NCI-H1694 (cell line): Measurements from ENCODE around the gene RYR1.
"Not testable (repeated sequence)": the region's sequence is repeated elsewhere in the genome, so short reads cannot be mapped to it uniquely, and the experiment has no call there.

Experiments
- DNase-seq: peaks from one replicate; lab custom pipeline; 2025; lab: John Stamatoyannopoulos, UW

RYR1 gene

DNA sequence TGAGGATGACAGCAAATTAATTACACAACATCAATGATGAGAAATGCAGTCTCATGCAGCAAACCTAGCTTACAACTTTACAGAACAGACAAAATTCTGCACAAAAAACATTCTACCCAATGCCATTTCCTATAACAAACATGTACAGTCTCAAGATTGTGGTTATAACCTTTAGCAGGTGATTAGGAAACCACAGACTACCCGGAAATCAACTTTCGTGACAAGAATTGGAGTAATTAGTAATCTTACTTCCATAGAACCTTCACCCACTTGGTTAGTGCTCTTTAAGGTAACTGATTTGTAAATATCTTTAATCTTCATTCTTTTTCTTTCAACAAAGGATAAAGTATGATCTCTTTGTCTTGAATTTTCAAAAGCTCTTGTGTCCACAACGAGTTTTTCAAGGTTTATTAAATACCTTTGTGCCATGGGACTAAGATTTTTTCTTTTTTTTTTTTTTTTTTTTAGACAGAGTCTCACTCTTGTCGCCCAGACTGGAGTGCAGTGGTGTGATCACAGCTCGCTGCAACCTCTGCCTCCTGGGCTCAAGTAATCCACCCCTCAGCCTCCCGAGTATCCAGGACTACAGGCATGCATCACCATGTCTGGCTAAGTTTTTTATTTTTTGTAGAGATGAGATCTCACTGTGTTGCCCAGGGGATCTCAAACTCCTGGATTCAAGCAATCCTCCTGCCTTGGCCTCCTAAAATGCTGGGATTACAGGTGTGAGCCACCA lies 105.5 kb downstream of the RYR1 start:
- DNase-seq, result no peak

DNA sequence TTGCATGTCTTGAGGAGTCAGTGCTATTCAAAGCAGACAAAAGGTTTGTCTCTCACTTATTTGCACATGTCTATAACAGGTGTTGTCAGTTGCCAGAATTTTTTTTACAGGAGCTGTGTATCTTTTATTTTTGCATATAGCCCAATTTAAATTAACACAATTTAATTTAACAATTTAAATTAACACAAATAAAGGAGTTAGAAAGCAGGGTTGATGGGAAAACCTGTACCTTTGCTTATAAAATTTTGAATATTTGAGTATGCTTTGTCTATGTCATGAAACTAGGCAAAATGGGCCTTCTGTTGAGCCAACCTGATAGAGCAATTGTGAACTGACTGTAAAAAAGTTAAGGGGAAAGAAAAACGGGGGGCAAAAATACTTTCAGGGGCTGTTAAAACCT lies 106.3 kb downstream of the RYR1 start:
- no peak for DNase-seq

DNA sequence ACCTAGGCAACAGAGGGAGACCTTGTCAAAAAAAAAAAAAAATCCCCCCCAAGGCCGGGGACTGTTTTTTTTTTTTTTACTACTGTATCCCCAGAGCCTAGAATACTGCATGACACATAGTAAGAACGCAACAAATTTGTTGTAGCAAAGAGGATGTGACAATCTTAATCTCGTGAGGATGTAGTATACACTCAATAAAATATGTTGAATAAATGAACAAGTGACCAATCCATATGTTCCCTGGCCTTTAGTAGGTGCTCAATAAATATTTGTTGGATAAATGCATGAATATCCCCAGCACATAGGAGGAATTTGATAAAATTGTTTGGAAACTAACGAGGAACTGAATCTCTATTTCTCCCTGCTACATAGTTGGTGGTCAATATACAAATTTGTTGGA lies 108.5 kb downstream of the RYR1 start:
- DNase-seq, result no peak

DNA sequence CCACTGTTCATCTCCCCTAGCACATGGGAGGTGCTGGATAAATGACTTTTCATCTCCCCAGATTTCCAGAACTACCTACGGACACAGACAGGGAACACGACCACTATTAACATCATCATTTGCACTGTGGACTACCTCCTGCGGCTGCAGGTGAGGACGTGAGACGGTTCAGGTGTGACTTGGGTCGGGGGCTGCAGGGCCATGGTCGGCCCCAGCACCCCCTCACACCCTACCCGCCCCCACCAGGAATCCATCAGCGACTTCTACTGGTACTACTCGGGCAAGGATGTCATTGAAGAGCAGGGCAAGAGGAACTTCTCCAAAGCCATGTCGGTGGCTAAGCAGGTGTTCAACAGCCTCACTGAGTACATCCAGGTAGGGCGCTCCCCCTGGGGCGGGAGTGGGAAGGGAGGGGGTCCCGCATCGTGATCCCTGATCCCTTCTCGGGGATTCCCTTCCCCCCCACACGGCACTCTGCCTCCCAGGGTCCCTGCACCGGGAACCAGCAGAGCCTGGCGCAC lies 109.9 kb downstream of the RYR1 start:
- no peak for DNase-seq

DNA sequence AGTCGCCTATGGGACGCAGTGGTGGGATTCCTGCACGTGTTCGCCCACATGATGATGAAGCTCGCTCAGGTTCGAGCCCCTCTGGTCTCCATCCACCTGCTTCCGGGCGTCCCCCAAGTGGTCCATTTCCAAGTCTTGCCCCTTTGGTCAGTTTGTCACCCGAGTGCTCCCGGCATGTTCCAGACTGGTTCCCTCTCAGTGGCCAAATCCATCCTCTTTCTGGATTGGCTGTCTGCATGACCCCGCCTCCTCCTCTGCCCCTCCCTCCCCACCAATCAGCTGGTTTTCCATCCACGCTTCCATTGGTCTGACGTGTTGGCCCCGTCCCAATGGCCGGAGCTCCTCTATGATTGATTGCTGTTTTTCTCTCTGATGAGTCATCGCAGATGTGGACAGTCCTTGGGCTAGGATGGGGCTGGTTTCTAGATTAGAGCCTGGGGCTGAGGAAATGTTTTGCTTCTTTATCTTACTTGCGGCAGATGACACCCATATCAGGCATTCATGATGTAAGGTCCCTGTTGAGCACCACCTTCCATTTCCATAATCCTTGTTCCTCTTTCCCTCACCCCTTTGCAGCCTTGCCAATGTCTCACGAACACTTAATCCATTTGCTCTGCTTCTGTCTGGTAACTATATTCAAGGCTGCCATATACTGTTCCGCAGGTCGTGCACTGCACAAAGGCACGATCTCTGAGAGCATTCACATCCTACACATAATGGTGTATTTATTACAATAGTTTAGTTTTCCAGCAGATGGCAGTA lies 110.5 kb downstream of the RYR1 start:
- DNase-seq, result peak; percentile 85

DNA sequence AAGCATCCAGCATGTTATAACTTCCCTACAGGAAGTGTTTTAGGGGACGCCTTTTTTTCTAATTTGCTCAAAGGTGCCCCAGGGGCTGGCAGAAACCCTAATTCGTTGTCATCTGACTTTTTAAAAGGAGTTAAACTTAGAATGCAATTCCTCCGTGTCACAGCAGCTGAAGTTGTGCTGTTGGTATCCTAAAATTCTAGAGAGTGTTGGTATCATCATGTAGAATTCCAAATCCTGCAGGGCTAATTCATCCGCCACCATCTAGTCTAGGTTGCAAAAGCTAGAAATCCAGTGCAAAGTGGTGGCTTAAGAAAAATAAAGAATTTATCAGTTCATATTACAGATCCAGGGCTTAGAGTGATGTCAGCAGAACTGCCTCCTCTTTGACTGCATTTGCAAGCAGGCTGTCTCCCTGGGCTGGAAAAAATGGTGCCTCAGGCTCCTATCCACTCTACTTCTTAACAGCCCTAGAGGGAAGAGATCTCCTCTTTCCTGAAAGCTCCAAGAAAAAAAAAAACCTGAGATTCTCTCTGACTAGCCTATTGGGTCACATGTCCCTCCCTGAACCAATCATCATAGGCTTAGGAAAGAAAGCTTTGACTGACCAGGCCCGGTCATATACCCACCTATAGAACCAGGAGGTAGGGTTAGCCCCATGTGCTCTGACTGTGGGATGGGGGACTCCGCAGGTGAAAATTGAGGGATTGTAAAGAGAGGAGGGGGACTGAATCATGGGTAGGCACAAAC lies 111.3 kb downstream of the RYR1 start:
- DNase-seq, result no peak

DNA sequence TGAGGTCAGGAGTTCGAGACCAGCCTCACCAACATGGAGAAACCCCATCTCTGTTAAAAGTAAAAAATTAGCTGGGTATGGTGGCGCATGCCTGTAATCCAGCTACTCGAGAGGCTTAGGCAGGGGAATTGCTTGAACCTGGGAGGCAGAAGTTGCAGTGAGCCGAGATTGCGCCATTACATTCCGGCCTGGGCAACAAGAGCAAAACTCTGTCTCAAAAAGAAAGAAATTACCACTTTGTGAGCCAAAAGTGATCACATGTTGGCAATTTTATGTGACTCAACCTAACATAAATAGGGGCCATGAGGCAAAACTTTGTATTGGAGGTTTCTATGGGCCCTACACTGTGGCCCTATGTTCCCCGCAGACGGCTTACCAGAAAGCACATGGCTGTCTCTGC lies 112.1 kb downstream of the RYR1 start:
- no peak for DNase-seq

DNA sequence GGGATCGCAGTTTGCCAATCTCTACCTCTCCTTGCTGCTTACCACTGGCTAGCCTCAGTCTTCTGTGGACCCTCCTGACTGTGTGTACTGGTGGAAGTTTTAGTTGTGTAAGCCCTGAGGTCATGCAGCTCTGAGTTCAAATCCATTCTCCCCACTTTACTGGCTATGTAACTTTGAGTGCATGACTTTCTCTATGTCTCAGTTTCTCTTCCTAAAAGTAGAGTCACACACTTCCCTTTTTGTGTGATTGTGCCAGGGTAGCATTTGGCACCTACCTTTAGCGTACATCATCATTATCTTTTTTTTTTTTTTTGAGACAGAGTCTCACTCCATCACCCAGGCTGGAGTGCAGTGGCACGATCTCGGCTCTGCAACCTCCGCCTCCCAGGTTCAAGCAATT lies 113.9 kb downstream of the RYR1 start:
- DNase-seq, result no peak

DNA sequence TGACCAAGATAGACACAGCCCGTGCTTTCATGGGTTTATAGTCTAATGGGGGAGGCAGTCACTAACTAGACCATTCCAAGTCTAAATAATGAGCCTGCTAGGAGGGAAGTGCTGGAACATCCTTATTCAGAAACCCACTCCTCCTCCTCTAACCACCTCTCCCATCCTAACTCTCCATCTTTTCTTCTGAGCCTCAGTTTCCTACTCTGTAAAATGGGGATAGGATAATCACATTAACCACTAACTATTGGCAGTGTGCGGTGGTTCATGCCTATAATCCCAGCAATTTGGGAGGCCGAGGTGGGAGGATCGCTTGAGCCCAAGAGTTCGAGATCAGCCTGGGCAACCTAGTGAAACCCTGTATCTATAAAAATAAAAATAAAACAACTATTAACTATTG lies 115.6 kb downstream of the RYR1 start:
- DNase-seq, result no peak

DNA sequence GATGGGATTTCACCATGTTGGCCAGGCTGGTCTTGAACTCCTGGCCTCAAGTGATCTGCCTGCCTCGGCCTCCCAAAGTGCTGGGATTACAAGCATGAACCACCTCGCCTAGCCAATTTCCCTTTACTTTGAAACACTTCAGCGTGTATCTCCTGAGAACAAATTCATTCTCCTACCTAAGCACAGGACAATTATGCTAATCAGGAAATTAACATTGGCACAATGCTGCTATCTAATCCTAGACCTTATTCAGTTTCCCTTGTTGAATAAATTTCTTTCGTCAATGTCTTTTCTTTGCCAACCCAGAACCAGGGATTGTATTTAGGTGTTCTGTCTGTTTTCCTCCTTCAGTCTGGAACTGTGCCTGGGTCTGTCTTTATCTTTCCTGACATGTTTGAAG lies 116.5 kb downstream of the RYR1 start:
- no peak for DNase-seq

DNA sequence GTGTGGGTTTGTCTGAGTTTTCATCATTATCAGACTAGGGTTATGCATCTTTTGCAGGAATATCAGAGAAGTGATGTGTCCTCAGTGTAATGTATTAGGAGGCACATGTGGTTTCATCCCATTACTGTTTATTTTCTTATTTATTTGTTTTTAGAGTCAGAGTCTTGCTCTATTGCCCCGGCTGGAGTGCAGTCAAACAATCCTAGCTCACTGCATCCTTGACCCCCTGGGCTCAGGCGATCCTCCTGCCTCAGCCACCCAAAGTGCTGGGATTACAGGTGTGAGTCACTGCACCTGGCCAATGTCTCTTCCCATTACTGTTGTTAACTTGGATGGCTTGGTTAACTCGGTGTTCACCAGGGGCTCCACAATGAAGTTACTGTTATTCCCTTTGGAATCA lies 116.9 kb downstream of the RYR1 start:
- DNase-seq, result no peak

DNA sequence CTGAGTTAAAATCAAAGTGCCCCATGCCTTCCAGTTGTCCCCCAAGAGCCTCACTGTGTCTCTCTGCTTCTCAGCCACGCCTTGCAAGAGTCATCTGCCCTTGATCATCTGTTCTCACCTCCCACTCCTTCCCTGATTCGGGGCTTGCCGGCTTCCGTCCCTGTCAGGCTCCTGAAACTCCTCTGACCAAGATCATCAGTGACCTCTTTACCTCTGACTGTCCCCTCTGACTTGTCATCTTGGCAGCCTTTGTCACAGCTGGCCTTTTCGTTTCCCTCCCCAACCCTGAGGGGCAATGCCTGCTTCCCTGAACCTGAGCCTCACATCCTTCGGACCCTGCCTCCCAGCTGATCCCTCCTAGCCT lies 117.9 kb downstream of the RYR1 start:
- DNase-seq, result no peak

DNA sequence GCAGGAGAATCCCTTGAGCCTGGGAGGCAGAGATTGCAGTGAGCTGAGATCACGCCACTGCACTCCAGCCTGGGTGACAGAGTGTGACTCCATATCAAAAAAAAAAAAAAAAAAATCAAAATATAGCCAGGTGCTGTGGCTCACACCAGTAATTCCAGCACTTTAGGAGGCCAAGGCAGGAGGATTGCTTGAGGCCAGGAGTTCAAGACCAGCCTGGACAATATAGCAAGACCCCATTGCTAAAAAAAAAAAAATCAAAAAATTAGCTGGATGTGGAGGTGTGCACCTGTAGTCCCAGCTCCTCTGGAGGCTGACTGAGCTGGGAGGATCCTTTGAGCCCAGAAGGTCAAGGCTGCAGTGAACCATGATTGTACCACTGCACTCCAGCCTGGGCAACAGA lies 119.7 kb downstream of the RYR1 start:
- DNase-seq, result not testable (repeated sequence)

DNA sequence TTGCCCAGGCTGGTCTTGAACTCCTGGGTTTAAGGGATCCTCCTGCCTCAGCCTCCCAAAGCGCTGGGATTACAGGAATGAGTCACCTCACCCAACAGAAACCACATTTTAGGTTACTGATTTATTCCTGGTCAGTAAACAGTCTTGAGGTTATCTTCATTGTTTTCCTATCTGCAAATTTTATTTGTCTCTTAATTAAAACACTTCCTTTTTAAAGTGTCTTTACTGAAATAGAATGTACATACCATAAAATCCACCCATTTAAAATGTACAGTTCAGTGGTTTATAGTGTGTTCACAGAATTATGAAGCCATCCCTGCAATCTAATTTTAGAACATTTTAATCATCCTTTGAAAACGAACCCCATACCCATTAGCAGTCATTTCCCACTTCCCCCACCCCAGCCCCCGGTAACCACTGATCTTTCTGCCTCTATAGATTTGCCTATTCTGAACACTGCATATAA lies 121.2 kb downstream of the RYR1 start:
- DNase-seq, result no peak

DNA sequence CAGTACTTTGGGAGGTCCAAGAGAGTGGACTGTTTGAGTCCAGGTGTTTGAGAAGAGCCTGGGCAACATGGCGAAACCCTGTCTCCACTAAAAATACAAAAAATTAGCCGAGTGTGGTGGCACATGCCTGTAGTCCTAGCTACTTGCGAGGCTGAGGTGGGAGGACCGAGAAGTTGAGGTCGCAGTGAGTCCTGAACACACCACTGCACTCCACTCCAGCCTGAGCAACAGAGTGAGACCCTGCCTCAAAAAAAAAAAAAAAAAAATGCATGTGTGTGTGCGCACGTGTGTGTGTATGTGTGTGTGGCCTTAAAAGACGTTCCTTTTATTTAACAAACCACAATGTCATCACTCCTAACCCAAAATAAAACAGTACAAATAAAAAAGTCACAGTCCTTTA lies 121.7 kb downstream of the RYR1 start:
- DNase-seq, result no peak

DNA sequence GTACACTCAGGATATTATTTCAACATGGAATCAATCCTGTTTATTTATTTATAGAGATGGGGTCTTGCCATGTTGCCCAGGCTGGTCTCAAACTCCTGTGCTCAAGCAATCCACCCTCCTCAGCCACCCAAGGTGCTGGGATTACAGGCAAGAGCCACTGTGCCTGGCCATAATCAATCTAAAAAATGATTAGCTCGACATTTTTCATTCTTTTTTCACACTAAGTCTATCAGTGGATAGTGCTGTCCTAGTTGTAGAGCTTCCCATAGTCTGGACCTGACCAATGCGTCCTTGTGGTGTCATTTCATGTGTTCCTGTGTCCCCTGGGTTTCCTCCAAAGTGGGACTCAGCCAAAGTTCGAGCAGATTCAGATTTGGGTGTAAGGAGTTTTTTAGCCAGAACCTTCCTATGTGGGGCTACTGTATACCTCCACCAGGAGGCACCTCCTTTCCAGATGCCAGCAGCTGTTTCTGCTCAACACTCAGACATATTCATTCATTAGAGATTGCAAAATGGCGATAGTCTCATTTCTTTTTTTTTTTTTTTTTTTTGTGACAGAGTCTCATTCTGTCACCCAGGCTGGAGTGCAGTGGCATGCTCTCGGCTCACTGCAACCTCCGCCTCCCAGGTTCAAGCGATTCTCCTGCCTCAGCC lies 123.2 kb downstream of the RYR1 start:
- no peak for DNase-seq

DNA sequence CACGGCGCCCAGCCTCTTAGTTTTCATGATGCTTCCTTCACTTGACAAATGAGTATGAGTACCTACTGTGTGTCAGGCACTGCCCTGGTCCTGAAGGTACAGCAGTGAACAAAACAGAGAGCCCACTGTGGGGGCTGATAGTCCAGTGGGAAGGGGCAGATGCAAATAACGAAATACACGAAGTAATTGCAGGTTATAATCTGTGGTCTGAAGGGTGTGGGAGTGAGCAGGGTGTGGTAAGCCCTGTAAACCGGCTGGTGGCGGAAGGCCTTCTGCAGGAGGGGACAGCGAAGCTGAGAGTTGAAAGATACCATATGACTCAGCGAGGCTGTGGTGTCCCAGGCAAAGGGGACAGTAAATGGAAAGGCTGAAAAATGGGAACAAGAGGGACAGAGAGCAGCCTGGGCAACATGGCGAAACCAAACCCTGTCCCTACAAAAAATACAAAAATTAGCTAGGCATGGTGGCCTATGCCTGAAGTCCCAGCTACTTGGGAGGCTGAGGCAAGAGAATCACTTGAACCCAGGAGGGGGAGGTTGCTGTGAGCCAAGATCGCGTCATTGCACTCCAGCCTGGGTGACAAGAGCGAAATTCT lies 123.8 kb downstream of the RYR1 start:
- DNase-seq, result no peak

DNA sequence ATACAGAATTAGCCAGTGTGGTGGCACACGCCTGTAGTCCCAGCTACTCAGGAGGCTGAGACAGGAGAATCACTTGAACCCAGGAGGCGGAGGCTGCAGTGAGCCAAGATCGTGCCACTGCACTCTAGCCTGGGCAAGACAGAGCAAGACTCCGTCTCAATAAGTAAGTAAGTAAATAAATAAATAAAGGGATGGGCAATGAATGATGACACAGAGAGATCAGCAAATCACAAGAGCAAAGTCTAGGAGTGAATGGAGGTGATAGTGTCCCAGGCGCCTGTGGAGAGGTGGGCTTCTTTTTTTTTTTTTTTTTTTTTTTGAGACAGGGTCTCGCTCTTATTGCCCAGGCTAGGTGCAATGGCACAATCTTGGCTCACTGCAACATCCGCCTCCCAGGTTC lies 125.4 kb downstream of the RYR1 start:
- not testable (repeated sequence) for DNase-seq

DNA sequence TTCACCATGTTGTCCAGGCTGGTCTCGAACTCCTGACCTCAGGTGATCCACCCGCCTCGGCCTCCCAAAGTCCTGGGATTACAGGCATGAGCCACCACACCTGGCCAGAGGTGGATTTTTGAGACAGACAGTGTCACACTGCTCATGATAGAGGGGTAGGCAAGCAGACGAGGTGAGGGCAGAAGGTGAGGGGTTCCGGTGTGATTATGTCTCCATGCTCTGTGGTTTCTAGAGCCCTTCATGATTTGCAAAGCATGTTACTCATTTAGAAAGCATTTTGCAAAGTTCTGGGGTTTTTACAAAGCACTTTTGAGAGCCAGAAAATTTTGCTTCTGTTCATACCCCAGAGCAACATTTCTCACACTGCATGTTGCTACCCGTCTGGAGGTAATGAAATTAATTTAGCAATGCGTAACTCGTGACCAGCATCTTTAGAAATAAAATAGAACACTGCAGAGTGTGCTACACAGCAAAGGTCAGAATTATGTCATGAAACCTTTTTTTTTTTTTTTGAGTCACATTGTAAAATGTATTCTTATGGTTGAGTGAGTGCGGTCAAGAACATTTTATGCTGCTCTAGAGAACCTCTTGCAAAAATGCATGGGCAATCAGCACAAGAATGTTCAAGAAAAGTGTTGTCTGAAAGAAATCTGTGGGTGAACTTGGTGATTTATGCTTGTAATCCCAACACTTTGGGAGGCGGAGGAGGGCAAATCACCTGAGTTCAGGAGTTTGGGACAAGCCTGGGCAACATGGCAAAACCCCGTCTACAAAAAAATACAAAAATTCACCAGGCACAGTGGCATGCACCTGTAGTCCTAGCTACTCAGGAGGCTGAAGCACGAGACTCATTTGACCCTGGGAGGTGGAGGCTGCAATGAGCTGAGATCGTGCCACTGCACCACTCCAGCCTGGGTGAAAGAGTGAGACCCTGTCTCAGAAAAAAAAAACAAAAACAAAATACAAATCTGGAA lies 126.2 kb downstream of the RYR1 start:
- no peak for DNase-seq

DNA sequence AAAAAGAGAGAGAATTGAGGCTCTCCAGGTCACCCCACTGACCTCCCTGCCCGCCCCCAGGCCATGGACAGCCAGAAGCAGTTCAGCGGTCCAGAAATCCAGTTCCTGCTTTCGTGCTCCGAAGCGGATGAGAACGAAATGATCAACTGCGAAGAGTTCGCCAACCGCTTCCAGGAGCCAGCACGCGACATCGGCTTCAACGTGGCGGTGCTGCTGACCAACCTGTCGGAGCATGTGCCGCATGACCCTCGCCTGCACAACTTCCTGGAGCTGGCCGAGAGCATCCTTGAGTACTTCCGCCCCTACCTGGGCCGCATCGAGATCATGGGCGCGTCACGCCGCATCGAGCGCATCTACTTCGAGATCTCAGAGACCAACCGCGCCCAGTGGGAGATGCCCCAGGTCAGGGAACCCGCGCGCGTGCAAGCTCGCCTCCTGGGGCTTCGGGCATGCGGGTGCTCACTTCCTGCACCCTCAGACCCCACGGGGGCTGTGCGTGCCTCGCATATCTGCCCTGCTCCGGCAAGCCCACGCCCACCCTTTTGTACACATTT lies 127.6 kb downstream of the RYR1 start:
- no peak for DNase-seq
